Spleen (tissue), 11 donors: ENCODE measurements around the gene SWI5. TPM values are rescaled to one million over a fixed set of nuclear protein-coding genes. Genes with fewer than 3 reads are reported as not detected.

ENCODE experiments used
- DNase-seq: peaks from one replicate; pipeline ENCODE4 v3.0.0-alpha.2; 2020
- H3K27ac ChIP-seq, 8 donors: fragments of 200-600 bp; sonication (generic) in 7 of 8; 1 replicate in 4 of 8; 2 replicates in 4 of 8; pipeline versions ENCODE4 v1.5.0 to v1.8.0; 2016 to 2021; ENCODE audit warnings: inconsistent platforms in 4 of 8, mild to moderate bottlenecking in 4 of 8, moderate library complexity in 1 of 8
- H3K27me3 ChIP-seq, 7 donors: fragments of 200-600 bp; sonication (generic) in 6 of 7; replicated peaks in 1 of 7; 1 replicate in 4 of 7; 2 replicates in 3 of 7; pipeline versions ENCODE4 v1.5.0 to v1.8.0; 2016 to 2021; ENCODE audit warnings: inconsistent platforms in 3 of 7, mild to moderate bottlenecking in 1 of 7
- H3K36me3 ChIP-seq, 6 donors: fragments of 200-600 bp; sonication (generic) in 5 of 6; 1 replicate in 4 of 6; 2 replicates in 2 of 6; pipeline versions ENCODE4 v1.5.0 to v1.8.0; 2016 to 2021; ENCODE audit warnings: inconsistent platforms in 2 of 6
- H3K4me1 ChIP-seq, 6 donors: fragments of 200-600 bp; sonication (generic) in 5 of 6; 1 replicate in 3 of 6; 2 replicates in 3 of 6; pipeline versions ENCODE4 v1.5.0 to v1.8.0; 2016 to 2021; ENCODE audit warnings: inconsistent platforms in 3 of 6
- H3K4me3 ChIP-seq, 8 donors: fragments of 200-600 bp; sonication (generic) in 7 of 8; 1 replicate in 4 of 8; 2 replicates in 4 of 8; pipeline versions ENCODE4 v1.5.0 to v1.8.0; 2016 to 2021; ENCODE audit warnings: inconsistent platforms in 4 of 8, mild to moderate bottlenecking in 4 of 8, moderate library complexity in 2 of 8
- H3K9me3 ChIP-seq, 8 donors: fragments of 200-600 bp; sonication (generic) in 7 of 8; 1 replicate in 4 of 8; 2 replicates in 4 of 8; pipeline versions ENCODE4 v1.5.0 to v1.8.0; 2016 to 2021; ENCODE audit warnings: inconsistent platforms in 4 of 8
- CTCF ChIP-seq, 11 experiments: fragments of 200-600 bp in 7 of 11; fragments of 450-650 bp in 4 of 11; sonication (generic) in 4 of 11; IDR thresholded peaks in 8 of 11; conservative IDR thresholded peaks in 3 of 11; 1 replicate in 7 of 11; 2 replicates in 4 of 11; pipeline versions ENCODE4 v1.4.0 to v1.8.0; 2016 to 2021; ENCODE audit warnings: antibody characterized with exemption in 11 of 11, inconsistent platforms in 4 of 11, mild to moderate bottlenecking in 1 of 11
- POLR2A ChIP-seq, 3 donors: fragments of 450-650 bp; IDR thresholded peaks; one replicate each; pipeline ENCODE4 v1.5.1; 2017; ENCODE audit warnings: antibody characterized with exemption in 3 of 3, mild to moderate bottlenecking in 1 of 3
- POLR2AphosphoS5 ChIP-seq, 3 donors: sonication (generic); formaldehyde crosslinking; IDR thresholded peaks; one replicate each; pipeline ENCODE4 v1.5.1; 2017; ENCODE audit warnings: antibody characterized with exemption in 3 of 3
- WGBS, 5 donors: extraction: QIAGEN DNeasy Blood & Tissue Kit in 3 of 5; methylation state at CpG; one replicate each; pipeline versions ENCODE4 v1.1.5 to v1.1.7; 2013 to 2018; 5-methylcytosine and 5-hydroxymethylcytosine counted together
- intact Hi-C: fragments of 100-400 bp; cut with DNase I; formaldehyde crosslinking; loops from one replicate; pipeline ENCODE4 v1.15.0; 2023; ENCODE audit warnings: low total_unique reads
- polyA plus RNA-seq, 3 donors: library from polyadenylated mRNA; stranded (reverse); fragments of 200-250 nt; gene quantifications; one replicate each; pipeline ENCODE4 v1.2.1, GENCODE V29; 2013
- total RNA-seq, 7 donors: library from RNA; depleted of rRNA in 3 of 7; stranded (reverse); fragments of >200 nt in 3 of 7; fragmentation: NEBNext Ultra II Directional in 4 of 7; extraction: Animal tissue kit (Norgen Biotek cat#: 25700) in 4 of 7; gene quantifications; one replicate each; pipeline versions ENCODE4 v1.1.0 to v1.2.1, GENCODE V29; 2016 to 2021
- donor health status: healthy with polysubstance abuse.
- donor health status: DM: no; HTN: no; CAD: no; lungs with moderate emphysema.
- donor health status: DM: no; HTN: no; CAD: no.
- donor health status: Bipolar disorder and iron deficiency.
- donor health status: healthy.
- donor health status: DM: no; HTN: no; CAD: no.
- donor health status: DM: yes; HTN: yes; CAD: no.

The SWI5 gene
- total and polyA plus RNA-seq, 10 donors = 8.4 to 23.4 (median 15.3) TPM

GRCh38 chr9:128293091-128293490 is 17.0 kb downstream of the SWI5 start:
- H3K27ac ChIP-seq = no peak overlapping the region
- no peak for DNase-seq
- intact Hi-C loops = no loop called here
- WGBS, 5 donors = 75 to 82% (median 77%) methylated on average over 4 of the region's 4 CpGs
- TF ChIP-seq POLR2A (IDR thresholded peaks at IDR 0.05) (no peak), POLR2AphosphoS5 (IDR thresholded peaks at IDR 0.05) (no peak), CTCF (IDR thresholded peaks at IDR 0.05 in 8 of 11, conservative IDR thresholded peaks at IDR 0.05 in 3 of 11) (no peak)
- peaks cover 0 to 23% (median 6%) of the 10 kb centered on the region in 6 donors for H3K36me3 ChIP-seq
- H3K9me3 ChIP-seq = no peaks in the 10 kb centered on the region
- no peak overlapping the region for H3K4me3 ChIP-seq
- no peaks in the 10 kb centered on the region for H3K27me3 ChIP-seq
- peaks cover 0 to 9% (median 1%) of the 10 kb centered on the region in 6 donors for H3K4me1 ChIP-seq

GRCh38 chr9:128294142-128294541 is 18.1 kb downstream of the SWI5 start:
- Histone ChIP-seq H3K9me3 (no peaks in the 10 kb centered on the region), H3K4me1 (peaks cover 0 to 5% (median 1%) of the 10 kb centered on the region in 6 donors), H3K36me3 (peaks cover 0 to 12% (median 0%) of the 10 kb centered on the region in 6 donors), H3K4me3 (no peak overlapping the region), H3K27me3 (no peaks in the 10 kb centered on the region), H3K27ac (no peak overlapping the region)
- 79 to 86% (median 80%) methylated on average over 4 of the region's 4 CpGs for WGBS, 5 donors
- no peak for DNase-seq
- intact Hi-C loops = no loop called here
- no peak for TF ChIP-seq POLR2A (IDR thresholded peaks at IDR 0.05)
- TF ChIP-seq CTCF (IDR thresholded peaks at IDR 0.05 in 8 of 11, conservative IDR thresholded peaks at IDR 0.05 in 3 of 11) = no peak
- no peak for TF ChIP-seq POLR2AphosphoS5 (IDR thresholded peaks at IDR 0.05)

- intact Hi-C loops = no loop called here
- Histone ChIP-seq H3K9me3 (no peaks in the 10 kb centered on the region), H3K4me3 (no peak overlapping the region), H3K36me3 (no peaks in the 10 kb centered on the region), H3K4me1 (peaks cover 0 to 5% (median 1%) of the 10 kb centered on the region in 6 donors), H3K27ac (no peak overlapping the region), H3K27me3 (no peaks in the 10 kb centered on the region)
- TF ChIP-seq POLR2A (IDR thresholded peaks at IDR 0.05) (no peak), CTCF (IDR thresholded peaks at IDR 0.05 in 8 of 11, conservative IDR thresholded peaks at IDR 0.05 in 3 of 11) (no peak), POLR2AphosphoS5 (IDR thresholded peaks at IDR 0.05) (no peak)
- no peak for DNase-seq
- WGBS, 5 donors = 80 to 90% (median 87%) methylated on average over 14 to 16 of the region's 16 CpGs
Measured at GRCh38 chr9:128296340-128297220, 20.5 kb downstream of the SWI5 start.

DNA sequence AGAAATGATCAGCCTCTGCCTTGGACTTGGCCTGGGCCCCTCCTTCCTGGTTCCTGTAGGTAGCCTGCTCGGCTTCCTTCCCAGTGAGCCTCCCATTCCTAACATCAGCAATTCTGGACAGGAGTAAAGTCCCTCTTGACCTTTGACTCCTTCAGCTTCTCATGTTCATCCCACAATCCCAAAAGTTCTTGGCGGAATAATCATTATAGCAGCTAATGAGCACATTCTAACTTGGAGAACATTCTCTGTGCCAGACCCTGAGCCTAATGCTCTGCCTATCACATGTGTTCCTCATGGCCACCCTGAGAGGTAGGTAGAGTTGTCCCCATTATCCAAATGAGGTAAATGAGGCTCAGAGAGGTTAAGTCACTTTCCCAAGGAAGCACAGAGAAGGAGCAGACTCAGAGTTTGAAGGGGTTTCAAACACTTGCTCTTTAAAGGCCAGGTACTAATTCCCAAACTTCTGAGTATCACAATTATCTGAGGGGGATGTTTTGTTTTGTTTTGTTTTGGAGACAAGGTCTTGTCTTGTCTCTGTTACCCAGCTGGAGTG is 21.2 kb downstream of the SWI5 start:
- Histone ChIP-seq H3K4me3 (no peak overlapping the region), H3K27ac (no peak overlapping the region), H3K27me3 (no peaks in the 10 kb centered on the region), H3K9me3 (no peaks in the 10 kb centered on the region), H3K36me3 (no peaks in the 10 kb centered on the region), H3K4me1 (peaks cover 0 to 5% (median 1%) of the 10 kb centered on the region in 6 donors)
- TF ChIP-seq POLR2A (IDR thresholded peaks at IDR 0.05) (no peak), CTCF (IDR thresholded peaks at IDR 0.05 in 8 of 11, conservative IDR thresholded peaks at IDR 0.05 in 3 of 11) (no peak), POLR2AphosphoS5 (IDR thresholded peaks at IDR 0.05) (no peak)
- no peak for DNase-seq
- WGBS, 5 donors = 73 to 84% (median 78%) methylated on average over 2 of the region's 2 CpGs
- intact Hi-C loops = no loop called here
